ENCODE data around the gene AMT. TPM values are rescaled to one million over a fixed set of nuclear protein-coding genes. Genes with fewer than 3 reads are reported as not detected.

The AMT gene, protein sequence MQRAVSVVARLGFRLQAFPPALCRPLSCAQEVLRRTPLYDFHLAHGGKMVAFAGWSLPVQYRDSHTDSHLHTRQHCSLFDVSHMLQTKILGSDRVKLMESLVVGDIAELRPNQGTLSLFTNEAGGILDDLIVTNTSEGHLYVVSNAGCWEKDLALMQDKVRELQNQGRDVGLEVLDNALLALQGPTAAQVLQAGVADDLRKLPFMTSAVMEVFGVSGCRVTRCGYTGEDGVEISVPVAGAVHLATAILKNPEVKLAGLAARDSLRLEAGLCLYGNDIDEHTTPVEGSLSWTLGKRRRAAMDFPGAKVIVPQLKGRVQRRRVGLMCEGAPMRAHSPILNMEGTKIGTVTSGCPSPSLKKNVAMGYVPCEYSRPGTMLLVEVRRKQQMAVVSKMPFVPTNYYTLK
- 0.35 and 0.58 TPM in 2 replicates for total RNA-seq

DNA sequence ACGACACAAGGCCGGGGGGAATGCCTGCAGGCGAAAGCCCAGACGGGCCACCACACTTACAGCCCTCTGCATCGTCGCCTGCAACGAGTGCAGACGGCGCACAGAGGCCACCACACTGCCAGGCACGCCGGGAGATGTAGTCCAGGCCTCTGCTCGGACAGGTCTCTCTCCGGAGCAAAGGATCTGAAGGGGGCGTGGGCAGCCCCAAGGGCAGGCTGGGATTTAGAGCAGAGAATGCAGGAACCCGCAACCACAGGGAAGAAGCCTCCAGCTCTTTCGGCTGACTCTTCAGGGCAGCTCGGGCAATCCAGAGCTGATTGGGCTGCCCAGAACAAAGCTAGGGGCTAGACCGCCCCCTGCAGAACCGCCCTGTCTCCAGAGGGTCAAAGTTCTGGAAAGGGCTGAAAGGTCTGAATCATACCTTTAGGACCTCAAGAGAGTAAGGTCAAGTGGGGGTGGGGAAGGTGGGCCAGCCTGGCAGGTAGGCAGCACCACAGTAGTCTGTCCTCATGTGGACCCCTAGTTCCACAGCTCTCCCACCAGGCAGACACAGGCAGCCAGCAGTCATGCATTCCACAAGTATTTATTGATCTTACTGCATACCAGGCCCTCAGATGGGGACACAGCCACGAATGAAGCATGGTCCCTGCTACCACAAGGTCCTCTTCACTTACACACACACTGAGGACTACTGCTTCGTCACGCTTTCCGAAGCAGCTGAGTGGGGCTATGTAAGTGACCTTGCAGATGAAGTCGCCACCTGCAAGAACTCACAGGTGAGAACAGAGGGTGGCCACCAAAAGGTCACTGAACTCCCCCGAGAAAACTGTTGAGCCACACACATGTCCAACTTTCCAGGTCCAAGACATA lies at the start of gene AMT:
AMT (minus strand) TSS at position 95 of the 870 bp plus-strand sequence; CDS start at position 72, 23 bp downstream.

DNA sequence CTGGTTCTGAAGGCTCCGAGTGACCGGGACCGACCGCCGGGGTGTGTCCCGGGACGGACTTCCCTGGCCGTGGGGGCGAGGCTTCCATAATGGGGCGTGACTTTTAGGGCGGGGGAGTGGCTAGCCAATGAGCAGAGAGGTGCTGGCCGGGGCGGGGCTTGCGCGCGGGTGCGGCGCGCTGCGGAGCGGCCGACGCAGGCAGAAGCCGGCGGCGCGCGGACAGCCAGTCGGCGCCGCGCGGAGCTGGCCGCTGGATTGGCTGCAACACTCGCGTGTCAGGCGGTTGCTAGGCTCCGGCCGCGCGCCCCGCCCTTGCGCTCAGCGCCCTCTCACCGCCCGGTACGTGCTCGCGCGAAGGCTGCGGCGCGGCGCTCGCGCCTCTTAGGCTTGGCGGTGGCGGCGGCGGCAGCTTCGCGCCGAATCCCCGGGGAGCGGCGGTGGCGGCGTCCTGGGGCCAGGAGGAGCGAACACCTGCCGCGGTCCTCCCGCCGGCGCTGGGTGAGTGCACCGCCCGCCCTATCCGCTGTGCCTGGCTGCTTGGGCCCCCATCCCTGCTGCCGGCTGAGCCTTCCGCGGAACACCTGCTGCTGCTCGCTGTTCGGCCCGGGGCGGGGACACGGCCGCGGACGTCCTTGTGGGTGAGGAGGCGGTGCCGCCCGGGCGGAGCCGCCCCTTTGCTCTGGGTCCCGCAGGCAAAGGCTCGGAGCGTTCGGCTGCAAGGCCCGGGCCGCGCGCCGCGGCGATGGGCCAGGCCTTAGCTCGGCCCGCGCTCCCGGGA lies 47.9 kb upstream of the AMT start, which contains the start of gene DAG1:
DAG1 (plus strand) TSS at position 332 of the 778 bp plus-strand sequence. CDS start 40,268 bp downstream, outside the sequence.

DNA sequence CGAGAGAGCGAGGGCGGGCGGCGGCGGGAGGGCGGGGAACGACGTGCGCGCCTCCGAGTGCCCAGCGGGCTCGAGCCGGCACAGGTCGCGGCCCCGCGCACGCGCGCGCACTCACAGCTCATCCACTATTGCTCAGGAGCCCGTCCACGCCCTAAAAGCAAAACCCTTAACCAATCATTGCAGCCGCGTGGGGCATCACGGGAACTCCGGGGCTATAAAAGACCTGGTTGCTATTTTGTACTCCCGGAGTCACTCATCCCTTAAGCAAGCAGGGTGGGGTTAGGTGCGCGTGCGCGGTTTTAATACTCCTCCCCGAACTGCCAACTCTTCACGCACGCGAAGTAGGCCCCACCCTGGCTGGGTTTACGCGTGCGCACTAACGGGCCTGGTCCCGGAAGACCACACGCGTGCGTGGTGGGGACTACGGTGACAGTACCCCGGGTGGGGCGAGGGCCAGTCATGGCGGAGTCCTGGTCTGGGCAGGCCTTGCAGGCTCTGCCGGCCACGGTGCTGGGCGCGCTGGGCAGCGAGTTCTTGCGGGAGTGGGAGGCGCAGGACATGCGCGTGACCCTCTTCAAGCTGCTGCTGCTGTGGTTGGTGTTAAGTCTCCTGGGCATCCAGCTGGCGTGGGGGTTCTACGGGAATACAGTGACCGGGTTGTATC lies 10.2 kb downstream of the AMT start, which contains the start of the genes RHOA and TCTA:
RHOA (minus strand) TSS at position 9 of the 664 bp plus-strand sequence. CDS start 36,387 bp downstream, outside the sequence.
TCTA (plus strand) TSS at position 456 of the 664 bp plus-strand sequence; CDS start at position 460, 4 bp downstream.

Other genes starting within 250 kb of the AMT start
- gene C3orf62, start 145.2 kb downstream of the AMT start, total RNA-seq, result 0.71 and 1.7 TPM in 2 replicates
- gene USP4, start 82.4 kb downstream of the AMT start, total RNA-seq, result 9.8 and 9.9 TPM in 2 replicates
- gene GPX1, start 64.1 kb downstream of the AMT start, total RNA-seq, result 712 and 893 TPM in 2 replicates
- 645 and 802 TPM in 2 replicates for gene RHOA, start 10.5 kb downstream of the AMT start, total RNA-seq
- gene TCTA, start 10.1 kb downstream of the AMT start, total RNA-seq, result 22.5 and 45.3 TPM in 2 replicates
- 12.1 and 18.2 TPM in 2 replicates for gene NICN1, start 6.9 kb upstream of the AMT start, total RNA-seq
- gene DAG1, start 47.8 kb upstream of the AMT start, total RNA-seq, result 82.2 and 84.0 TPM in 2 replicates
- under 0.01 TPM in 1 of 2 replicates, not detected in the other for gene BSN, start 132.0 kb upstream of the AMT start, total RNA-seq

Measured in myometrial cell (primary cell).